ENCODE data around the gene SLC29A2. TPM values are rescaled to one million over a fixed set of nuclear protein-coding genes. Genes with fewer than 3 reads are reported as not detected.

SLC29A2 gene
- polyA plus RNA-seq, 1 of the 3 experiments (the other 2 are of a cell fraction), result 3.2 TPM

DNA sequence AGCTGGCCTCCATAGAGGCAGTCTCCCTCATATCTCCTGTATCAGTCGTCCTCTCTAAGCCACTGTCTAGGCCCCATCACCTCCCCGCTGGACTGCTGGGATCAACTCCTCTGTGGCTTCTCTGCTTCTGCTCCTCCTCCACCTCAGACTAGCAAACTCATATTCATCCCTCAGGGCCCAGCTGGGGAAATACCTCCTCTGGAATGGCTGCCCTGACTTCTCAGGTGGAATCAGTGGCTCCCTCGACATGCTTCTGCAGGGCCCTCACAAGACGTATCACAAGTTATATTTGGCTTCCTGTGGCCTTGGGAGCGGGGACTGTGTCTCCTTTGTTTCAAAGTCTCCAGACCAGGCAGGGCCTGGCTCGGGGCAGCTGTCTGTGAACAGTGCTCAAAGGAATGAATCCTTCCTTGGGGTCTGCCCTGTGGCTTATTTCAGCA lies 10.0 kb downstream of the SLC29A2 start:
- POLR2A ChIA-PET, result no interaction called here
- no peak overlapping the region for H3K4me2 ChIP-seq
- H3K27me3 ChIP-seq (ENCODE audit: insufficient read depth), result no peaks in the 10 kb centered on the region
- no peak overlapping the region for H3K4me3 ChIP-seq (ENCODE audit: low read depth in 2 of 2, low read length in 1 of 2)
- H2AFZ ChIP-seq (ENCODE audit: low read depth), result no peak overlapping the region
- DNase-seq, result no peak
- no peaks in the 10 kb centered on the region for H3K9me3 ChIP-seq
- H3K79me2 ChIP-seq (ENCODE audit: insufficient read depth), result no peaks in the 10 kb centered on the region
- H3F3A ChIP-seq (replicated peaks; ENCODE audit: insufficient read depth), result peaks cover 3% of the 10 kb centered on the region
- CTCF ChIA-PET, result interaction anchor here (1.3 to 2.6 kb wide), 4 partner anchors 24 to 50 kb away, joined by 3 to 9 read pairs (median 5); partner anchors contain the start of gene RIN1
- H3K4me1 ChIP-seq (ENCODE audit: control insufficient read depth in 1 of 2, insufficient read depth in 2 of 2, low read depth in 1 of 2, low read length in 1 of 2), result peaks cover 0 to 7% of the 10 kb centered on the region in 2 experiments; a peak in 1 of 4 replicates
- TF ChIP-seq, protein P1, sequence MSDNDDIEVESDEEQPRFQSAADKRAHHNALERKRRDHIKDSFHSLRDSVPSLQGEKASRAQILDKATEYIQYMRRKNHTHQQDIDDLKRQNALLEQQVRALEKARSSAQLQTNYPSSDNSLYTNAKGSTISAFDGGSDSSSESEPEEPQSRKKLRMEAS (IDR thresholded peaks at IDR 0.05; ENCODE audit: low read depth), result no peak
- TF ChIP-seq, protein P2, sequence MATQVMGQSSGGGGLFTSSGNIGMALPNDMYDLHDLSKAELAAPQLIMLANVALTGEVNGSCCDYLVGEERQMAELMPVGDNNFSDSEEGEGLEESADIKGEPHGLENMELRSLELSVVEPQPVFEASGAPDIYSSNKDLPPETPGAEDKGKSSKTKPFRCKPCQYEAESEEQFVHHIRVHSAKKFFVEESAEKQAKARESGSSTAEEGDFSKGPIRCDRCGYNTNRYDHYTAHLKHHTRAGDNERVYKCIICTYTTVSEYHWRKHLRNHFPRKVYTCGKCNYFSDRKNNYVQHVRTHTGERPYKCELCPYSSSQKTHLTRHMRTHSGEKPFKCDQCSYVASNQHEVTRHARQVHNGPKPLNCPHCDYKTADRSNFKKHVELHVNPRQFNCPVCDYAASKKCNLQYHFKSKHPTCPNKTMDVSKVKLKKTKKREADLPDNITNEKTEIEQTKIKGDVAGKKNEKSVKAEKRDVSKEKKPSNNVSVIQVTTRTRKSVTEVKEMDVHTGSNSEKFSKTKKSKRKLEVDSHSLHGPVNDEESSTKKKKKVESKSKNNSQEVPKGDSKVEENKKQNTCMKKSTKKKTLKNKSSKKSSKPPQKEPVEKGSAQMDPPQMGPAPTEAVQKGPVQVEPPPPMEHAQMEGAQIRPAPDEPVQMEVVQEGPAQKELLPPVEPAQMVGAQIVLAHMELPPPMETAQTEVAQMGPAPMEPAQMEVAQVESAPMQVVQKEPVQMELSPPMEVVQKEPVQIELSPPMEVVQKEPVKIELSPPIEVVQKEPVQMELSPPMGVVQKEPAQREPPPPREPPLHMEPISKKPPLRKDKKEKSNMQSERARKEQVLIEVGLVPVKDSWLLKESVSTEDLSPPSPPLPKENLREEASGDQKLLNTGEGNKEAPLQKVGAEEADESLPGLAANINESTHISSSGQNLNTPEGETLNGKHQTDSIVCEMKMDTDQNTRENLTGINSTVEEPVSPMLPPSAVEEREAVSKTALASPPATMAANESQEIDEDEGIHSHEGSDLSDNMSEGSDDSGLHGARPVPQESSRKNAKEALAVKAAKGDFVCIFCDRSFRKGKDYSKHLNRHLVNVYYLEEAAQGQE (IDR thresholded peaks at IDR 0.05; ENCODE audit: low read depth, low read length), result no peak
- TF ChIP-seq RAD21 (IDR thresholded peaks at IDR 0.05; ENCODE audit: low read length), result no peak
- no peak for TF ChIP-seq TCF12 (IDR thresholded peaks at IDR 0.05)
- no peak for TF ChIP-seq FOSL2 (IDR thresholded peaks at IDR 0.05; ENCODE audit: borderline replicate concordance, low read depth)
- TF ChIP-seq EZH2phosphoT487 (IDR thresholded peaks at IDR 0.05; ENCODE audit: borderline replicate concordance, low read depth), result no peak
- TF ChIP-seq YY1 (IDR thresholded peaks at IDR 0.05; ENCODE audit: low read depth), result no peak
- no peak for TF ChIP-seq JUND (IDR thresholded peaks at IDR 0.05)
- TF ChIP-seq RFX5 (IDR thresholded peaks at IDR 0.05; ENCODE audit: low read length), result no peak
- TF ChIP-seq, protein P3, sequence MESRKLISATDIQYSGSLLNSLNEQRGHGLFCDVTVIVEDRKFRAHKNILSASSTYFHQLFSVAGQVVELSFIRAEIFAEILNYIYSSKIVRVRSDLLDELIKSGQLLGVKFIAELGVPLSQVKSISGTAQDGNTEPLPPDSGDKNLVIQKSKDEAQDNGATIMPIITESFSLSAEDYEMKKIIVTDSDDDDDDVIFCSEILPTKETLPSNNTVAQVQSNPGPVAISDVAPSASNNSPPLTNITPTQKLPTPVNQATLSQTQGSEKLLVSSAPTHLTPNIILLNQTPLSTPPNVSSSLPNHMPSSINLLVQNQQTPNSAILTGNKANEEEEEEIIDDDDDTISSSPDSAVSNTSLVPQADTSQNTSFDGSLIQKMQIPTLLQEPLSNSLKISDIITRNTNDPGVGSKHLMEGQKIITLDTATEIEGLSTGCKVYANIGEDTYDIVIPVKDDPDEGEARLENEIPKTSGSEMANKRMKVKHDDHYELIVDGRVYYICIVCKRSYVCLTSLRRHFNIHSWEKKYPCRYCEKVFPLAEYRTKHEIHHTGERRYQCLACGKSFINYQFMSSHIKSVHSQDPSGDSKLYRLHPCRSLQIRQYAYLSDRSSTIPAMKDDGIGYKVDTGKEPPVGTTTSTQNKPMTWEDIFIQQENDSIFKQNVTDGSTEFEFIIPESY (IDR thresholded peaks at IDR 0.05; ENCODE audit: borderline replicate concordance, low read depth), result no peak
- TF ChIP-seq, protein P4, sequence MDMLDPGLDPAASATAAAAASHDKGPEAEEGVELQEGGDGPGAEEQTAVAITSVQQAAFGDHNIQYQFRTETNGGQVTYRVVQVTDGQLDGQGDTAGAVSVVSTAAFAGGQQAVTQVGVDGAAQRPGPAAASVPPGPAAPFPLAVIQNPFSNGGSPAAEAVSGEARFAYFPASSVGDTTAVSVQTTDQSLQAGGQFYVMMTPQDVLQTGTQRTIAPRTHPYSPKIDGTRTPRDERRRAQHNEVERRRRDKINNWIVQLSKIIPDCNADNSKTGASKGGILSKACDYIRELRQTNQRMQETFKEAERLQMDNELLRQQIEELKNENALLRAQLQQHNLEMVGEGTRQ (IDR thresholded peaks at IDR 0.05; ENCODE audit: borderline replicate concordance, low read depth, low read length), result no peak
- TF ChIP-seq, protein P5, sequence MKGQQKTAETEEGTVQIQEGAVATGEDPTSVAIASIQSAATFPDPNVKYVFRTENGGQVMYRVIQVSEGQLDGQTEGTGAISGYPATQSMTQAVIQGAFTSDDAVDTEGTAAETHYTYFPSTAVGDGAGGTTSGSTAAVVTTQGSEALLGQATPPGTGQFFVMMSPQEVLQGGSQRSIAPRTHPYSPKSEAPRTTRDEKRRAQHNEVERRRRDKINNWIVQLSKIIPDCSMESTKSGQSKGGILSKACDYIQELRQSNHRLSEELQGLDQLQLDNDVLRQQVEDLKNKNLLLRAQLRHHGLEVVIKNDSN (IDR thresholded peaks at IDR 0.05; ENCODE audit: borderline replicate concordance, low read depth), result no peak
- TF ChIP-seq, protein P6, sequence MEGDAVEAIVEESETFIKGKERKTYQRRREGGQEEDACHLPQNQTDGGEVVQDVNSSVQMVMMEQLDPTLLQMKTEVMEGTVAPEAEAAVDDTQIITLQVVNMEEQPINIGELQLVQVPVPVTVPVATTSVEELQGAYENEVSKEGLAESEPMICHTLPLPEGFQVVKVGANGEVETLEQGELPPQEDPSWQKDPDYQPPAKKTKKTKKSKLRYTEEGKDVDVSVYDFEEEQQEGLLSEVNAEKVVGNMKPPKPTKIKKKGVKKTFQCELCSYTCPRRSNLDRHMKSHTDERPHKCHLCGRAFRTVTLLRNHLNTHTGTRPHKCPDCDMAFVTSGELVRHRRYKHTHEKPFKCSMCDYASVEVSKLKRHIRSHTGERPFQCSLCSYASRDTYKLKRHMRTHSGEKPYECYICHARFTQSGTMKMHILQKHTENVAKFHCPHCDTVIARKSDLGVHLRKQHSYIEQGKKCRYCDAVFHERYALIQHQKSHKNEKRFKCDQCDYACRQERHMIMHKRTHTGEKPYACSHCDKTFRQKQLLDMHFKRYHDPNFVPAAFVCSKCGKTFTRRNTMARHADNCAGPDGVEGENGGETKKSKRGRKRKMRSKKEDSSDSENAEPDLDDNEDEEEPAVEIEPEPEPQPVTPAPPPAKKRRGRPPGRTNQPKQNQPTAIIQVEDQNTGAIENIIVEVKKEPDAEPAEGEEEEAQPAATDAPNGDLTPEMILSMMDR (IDR thresholded peaks at IDR 0.05), result no peak
- TF ChIP-seq SIN3A (IDR thresholded peaks at IDR 0.05; ENCODE audit: borderline replicate concordance, low read depth, low read length), result no peak
- no peak for TF ChIP-seq POLR2AphosphoS5 (IDR thresholded peaks at IDR 0.05; ENCODE audit: low read depth, low read length)
- TF ChIP-seq MEF2A (IDR thresholded peaks at IDR 0.05; ENCODE audit: borderline replicate concordance, low read depth), result no peak
- no peak for TF ChIP-seq FOXJ3 (CRISPR knock-in tag; IDR thresholded peaks at IDR 0.05)
- H3K27ac ChIP-seq (ENCODE audit: low read depth in 2 of 2, low read length in 1 of 2), result no peak overlapping the region
- no peaks in the 10 kb centered on the region for H3K36me3 ChIP-seq (replicated peaks in 1 of 2; ENCODE audit: control insufficient read depth in 1 of 2, insufficient read depth in 2 of 2, low read length in 1 of 2)
- 88% methylated on average over 6 of the region's 6 CpGs for WGBS (ENCODE audit: low lambda C conversion rate)
- no peaks in the 10 kb centered on the region for H3K9me2 ChIP-seq
- no peaks in the 10 kb centered on the region for H4K20me1 ChIP-seq (ENCODE audit: insufficient read depth)
- no peak overlapping the region for H3K9ac ChIP-seq

Measured in SK-N-SH (cell line).